Posterior vena cava (tissue), 2 donors: ENCODE data around the gene RCAN3. TPM values are rescaled to one million over a fixed set of nuclear protein-coding genes. Genes with fewer than 3 reads are reported as not detected.

Source experiments
- DNase-seq: peaks from one replicate; pipeline ENCODE4 v3.0.0-alpha.2; 2020; ENCODE audit warnings: low spot score
- intact Hi-C, 2 donors: fragments of 100-400 bp; cut with DNase I; formaldehyde crosslinking; loops; one replicate each; pipeline versions ENCODE4 v1.14.1 to v1.14.2; 2022 to 2023
- total RNA-seq, 2 donors: library from RNA; stranded (reverse); fragmentation: NEBNext Ultra II Directional; extraction: Animal tissue kit (Norgen Biotek cat#: 25700); gene quantifications; one replicate each; pipeline ENCODE4 v1.2.1, GENCODE V29; 2021
- donor health status: DM: yes; HTN: yes; CAD: no.
- donor health status: DM: yes; HTN: yes; CAD: no.

Gene RCAN3
- total RNA-seq, 2 donors from 2014 or later = 6.0 to 9.9 TPM

DNA sequence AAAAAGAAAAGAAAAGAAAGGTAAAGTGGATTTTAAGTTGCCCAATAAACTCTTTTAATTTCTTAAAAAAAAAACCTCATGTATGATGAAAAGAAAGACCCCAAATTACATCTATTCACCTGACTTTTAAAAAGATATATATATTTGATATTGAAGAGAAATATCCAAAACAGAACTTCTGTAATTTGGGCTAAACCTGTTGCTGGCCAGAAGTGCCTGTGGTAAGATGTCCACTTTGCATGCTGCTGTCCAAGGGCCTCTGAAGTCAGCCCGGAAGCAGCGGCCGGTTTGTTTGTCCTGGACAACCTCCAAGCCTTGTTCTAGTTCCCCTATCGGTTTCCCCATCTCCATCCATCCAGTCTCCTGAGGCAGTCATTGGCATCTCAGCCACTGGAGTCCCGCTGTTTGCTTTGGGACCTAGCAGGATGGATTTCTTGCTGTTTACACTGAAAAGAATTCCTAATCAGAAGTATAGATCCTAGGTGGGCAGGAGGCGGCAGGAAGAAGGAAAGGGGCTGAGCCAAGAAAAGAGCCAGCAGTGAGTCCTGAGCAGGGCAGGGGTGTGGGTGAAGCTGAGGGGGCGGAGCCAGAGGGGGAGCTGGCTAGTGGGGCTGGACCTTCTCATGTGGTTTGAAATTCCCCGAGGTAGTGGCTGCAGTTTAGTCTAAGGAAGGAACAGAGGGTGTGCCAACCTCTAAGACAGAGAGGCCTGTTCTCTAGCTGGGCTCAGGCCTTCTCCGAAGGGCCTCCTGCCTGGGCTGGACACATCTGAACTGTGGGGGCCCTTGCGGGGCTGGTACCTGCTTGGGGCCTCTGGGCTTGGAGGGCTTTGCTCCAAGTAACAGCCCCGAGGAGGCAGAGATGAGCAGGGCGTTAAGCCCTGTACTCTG, 56.5 kb downstream of the RCAN3 start:
- intact Hi-C loops = no loop called here
- no peak for DNase-seq

DNA sequence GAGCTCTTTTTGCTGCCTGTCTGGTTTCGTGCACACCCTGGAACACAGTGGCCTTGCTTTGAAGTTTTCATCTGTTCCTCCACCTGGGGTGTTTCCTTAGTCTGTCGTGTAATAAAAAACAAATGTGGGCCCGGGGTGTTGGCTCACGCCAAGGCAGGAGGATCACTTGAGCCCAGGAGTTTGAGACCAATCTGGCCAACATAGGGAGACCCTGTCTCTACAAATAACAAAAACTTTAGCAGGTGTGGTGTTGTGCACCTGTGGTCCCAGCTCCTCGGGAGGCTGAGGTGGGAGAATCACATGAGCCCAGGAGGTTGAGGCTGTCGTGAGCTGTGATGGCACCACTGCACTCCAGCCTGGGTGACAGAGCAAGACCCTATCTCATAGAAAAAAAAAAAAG, 57.7 kb downstream of the RCAN3 start:
- no peak for DNase-seq
- intact Hi-C loops = no loop called here

DNA sequence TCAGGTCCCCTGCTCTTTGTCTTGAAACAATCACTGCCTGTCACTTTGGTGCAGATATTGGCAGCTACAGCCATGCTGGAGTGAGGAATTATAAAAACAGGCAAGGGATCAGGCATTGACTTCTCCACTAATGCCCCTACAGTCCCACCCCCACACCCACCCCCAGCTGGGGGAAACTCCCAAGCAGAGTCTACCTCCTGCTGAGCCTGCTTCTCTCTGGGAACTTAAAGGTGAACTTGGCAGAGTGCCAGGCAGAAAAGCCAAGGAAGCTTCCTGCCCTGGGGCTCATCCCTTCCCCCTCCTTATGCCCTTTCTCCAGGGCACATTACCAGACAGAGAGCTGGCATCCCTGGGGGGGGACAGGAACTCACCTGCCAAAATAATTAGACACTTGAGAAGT, 60.0 kb downstream of the RCAN3 start:
- intact Hi-C loops = no loop called here
- DNase-seq = no peak

DNA sequence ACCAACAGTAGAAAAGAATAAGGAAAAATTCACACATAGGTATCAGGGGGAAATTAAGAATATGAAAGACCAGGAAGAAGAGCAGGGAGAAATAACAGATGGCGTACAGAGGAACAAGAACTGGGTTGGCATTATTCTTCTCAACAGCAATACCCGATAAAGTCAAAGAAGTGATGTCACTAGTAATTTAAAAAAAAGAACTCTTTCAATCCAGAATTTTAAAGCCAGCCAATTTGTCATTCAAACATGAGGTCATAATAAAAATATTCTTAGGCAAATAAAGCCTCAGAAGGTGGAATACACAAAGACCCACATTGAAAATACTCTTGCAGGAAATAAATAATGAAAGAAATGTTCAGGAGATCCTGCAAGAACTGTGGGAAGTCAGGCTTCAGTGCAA, 62.1 kb downstream of the RCAN3 start:
- no peak for DNase-seq
- intact Hi-C loops = no loop called here

DNA sequence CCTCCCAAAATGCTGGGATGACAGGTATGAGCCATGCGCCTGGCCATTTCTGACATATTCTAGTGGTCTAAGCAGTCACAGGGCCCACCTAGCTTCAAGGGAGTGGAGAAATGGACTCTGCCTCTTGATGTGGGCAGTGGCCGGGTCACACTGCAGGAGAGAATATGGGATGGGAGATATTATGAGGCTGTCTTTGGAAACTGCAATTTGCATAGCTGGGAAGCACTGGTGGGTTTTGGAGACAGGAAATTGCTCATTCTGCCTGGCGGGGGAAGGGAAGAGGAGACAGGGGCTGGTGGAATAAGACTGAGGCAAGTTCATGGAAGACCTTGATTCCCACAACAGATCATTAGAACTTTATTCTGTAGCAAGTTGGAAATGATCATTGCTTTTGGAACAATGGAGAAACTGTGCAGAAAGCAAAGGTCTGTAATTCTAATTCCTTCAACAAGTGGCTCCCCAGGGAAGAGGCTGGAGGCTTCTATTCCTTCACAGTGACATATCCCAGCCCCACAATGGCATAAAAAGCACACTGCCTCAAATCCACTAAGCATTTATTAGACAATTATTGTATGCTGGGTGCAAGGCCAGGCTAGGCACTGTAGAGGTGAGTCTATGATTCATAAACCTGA, 63.7 kb downstream of the RCAN3 start:
- intact Hi-C loops = no loop called here
- DNase-seq = peak; percentile 47

DNA sequence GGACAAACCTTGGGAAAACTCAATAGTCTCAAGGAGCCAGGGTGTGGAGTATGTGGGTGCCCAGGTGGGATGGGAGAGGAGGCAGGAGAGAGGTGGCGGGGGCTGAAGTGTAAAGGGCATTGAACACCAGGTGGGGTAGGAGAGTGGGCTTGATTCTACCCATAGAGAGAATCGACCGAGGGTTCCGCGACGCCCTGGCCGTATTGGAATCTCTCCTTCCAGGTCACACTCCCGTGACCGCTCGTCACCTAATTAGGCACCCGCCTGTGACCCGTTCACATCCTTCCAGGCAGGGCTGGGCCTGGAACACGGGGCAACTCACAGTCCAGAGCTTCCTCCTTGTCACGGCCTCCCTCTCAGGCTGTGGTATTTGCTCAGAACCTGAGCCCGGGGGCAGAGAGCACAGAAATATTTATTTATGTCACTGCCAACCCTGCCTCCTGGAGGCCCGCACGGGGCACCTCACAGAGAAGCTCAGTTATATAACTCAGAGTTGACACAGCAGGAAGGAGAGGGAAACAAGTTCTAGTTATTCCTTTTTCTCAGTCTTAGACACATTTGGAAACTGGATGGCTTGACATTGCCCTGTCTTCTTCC, 65.3 kb downstream of the RCAN3 start:
- peak; percentile 72 for DNase-seq
- intact Hi-C loops = no loop called here

DNA sequence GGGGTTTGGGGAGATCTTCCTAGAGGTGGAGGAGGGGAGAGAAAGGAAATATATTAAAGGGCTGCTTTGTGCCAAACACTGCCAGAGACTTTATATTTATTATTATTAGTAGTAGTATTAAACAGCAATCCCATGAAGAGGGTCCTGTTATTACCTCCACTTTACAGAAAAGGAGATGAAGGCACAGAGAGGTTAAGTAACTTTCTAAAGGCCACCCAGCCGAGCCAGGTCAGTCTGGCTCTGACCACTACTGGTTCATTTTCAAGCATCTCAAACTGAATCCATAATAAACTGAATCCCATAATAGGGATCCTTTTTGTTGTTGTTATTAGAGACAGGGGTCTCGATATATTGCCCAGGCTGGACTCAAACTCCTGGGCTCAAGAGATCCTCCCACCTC, 65.8 kb downstream of the RCAN3 start:
- DNase-seq = peak; percentile 9
- intact Hi-C loops = no loop called here

DNA sequence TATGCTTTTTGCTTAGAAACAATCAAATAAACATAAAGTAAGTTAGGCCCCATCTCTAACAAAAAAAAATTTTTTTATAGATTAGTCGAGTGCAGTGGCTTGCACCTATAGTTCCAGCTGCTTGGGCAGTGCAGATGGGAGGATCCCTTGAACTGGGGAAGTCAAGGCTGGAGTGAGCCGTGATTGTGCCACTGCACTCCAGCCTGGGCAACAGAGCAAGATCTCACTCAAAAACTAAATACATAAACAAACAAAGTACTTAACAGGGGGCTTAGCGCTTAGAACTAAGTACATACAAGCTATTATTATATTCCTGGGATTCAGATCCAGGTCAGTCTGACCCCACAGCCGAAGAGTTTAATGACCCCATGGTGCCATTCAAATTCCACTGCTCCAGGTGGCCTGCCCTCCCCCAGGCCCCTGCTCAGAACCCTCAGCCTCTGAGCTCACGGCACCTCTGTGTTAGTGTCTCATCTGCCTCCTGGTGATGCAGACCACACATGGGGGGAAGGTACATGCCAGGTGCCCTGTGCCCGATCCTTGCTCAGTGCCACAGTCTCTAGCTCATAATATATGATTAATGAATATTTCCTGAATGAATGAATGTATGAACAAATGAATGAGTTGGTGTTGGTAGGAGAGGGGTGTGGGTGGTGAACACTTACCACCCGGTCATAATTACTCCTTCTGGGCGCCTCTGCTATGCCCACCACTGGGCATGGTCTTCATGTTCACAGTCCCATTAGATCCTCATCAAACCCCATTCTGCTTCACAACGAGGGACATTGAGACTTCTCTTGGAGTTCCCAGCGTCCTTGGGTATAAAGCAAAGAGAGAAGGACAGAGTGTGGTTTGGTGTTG, 67.9 kb downstream of the RCAN3 start:
- intact Hi-C loops = no loop called here
- no peak for DNase-seq

DNA sequence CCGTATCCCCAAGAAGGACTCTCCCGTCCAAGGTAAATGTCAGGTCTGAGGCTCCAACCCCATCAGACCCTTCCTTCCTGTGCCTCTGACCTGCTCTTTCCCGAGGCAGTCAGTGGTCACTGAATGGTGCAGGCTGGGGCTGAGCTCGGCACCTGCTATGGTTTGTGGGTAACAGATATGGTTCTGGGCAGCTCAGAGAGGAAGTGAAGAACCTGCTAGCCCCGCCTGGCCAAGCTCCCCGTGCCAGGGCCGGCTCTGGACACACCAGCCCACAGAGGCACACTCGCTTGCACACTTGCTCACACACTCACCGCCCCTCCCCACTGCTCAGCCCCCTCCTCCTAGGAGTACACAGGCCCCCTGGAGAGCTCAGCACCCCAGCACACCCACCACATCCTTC, 69.7 kb downstream of the RCAN3 start:
- intact Hi-C loops = no loop called here
- no peak for DNase-seq

DNA sequence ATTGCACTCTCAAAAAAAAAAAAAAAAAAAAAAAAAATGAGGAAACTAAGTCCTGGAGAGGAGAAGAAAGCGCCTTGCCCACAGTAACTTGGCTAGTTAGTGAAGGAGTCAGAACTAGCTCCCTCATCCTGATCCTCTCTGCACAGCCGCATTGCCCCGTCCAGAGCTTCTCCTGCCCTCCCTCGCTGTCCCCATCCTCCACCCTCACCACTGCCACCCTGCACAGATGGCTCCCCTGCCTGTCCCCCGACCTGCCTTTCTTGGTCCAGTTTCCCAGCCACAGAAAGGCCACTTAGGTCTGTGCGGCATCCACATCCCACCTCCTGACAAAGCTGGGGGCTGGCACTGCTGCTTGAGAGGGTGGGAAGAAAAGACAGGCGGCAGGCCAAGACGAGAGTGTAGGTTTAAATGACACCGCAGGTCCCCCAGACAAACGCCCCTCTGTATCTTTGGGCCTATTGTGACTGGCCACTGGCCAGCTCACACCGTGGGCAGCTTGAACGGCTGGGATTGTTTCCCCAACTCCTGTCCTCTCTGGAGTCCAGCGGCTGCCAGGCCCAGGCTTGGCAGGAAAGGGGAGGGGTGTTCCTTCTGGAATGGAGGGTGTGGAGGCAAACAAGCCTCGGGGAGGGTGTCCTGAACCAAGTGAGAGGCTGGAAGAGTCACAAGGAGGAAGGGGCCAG, 73.4 kb downstream of the RCAN3 start:
- no peak for DNase-seq
- intact Hi-C loops = no loop called here

DNA sequence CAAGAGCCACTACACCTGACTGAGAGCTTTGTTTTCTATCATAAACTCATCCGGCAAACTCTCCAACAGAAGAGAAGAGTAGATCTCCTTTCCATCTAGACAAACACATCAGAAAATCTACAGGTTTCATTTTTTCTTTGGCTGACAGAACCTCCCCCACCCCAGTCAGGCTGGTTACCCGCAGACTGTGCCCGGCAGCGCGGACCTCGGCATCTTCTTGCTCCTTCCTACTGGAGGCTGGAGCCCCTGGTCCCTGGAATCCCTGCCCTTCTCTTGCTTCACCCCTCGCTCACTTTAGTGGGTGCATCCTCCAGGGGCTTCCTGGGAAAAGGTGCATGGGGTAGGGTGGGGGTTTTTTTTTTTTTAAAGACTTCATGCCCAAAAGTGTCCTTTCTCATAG, 76.2 kb downstream of the RCAN3 start:
- DNase-seq = no peak
- intact Hi-C loops = no loop called here

DNA sequence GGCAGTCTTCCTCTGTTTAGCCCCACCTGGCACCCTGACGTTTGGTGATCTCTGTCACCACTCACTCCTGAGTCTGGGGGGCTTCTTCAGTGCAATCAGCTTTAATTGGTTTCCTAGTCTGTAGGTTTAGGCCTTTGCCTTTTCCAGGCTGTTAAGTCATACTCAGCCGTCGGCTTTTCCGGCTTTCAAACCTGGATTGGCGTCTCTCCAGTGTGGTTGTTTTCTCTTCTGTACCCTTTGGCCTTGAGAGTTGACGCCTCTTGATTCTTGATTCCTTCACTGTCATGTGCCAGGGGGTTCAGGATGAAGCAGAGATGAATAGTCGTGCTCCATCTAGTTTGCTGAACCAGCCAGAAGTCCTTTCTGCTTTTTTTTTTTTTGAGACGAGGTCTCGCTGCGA, 78.1 kb downstream of the RCAN3 start:
- DNase-seq = no peak
- intact Hi-C loops = no loop called here

DNA sequence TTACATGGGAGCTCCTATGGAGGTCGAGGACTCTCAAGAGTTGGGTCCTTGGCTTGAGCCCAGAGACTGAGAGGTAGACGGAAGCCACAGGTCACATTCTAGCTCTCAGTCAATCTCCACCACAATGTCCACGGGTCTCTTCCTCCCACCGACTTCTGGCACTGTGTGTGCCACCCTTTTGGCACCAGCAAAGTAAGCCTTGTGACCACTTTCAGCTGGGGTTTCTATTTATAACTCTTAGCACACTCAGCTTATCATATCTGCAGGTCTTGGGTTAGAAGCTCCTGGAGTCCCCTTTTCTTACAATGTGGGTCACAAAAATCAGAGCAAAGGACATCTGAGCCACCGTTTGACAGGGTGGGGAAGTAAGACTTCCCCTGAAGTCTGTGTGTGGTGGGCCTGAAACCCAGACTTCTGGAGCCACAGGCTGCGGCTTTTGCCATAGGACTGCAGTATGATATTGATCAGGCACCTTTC, 81.6 kb downstream of the RCAN3 start:
- no peak for DNase-seq
- intact Hi-C loops = no loop called here

DNA sequence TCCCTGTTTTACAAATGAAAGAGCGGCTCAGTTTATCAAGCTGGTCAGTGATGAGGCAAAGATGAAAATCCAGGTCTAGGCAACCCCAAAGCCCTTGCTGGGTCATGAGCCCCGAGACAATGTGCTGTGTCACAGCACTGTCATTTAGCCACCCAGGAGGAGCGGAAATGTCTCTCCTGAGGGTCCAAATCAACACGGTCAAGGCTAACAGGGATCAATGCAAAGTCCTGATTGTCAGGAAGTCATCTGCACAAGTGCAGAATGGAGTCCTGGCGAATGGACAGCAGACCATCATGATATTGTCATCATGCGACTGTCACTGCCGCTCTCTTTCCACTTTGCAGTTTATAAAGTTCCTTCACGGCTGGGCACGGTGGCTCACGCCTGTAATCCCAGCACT, 83.5 kb downstream of the RCAN3 start:
- intact Hi-C loops = no loop called here
- no peak for DNase-seq

DNA sequence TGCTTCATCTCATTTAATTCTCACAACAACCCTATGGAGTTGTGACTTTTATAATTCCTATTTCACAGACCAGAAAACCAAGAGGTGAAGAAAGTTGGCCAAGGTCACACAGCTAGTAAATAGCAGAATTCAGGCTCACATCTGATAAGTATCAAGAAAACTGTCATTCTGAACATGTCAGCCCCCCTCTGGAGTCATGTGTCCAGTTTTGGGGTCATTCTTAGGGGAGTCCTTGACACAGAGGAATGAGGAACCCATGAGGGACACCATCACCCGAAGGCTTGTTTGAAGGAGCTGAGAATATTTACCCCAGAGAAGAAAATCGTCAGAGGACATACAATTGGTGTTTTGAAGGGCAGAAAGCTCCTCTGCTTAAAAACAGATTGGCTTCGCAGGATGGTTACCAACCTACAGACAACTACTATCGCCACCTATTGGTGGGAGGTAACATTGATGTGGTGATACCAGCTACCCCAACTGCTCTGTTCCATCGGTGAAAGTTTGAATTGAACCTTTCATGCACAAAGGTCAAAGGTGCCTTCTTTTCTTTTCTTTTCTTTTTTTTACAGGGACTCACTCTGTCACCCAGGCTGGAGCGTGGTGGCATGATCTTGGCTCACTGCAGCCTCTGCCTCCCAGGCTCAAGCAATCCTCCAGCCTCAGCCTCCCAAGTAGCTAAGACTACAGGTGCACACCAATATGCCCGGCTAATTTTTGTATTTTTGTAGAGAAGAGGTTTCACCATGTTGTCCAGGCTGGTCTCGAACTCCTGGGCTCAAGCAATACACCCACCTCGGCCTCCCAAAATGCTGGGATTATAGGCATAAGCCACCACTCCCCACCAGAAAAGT, 84.6 kb downstream of the RCAN3 start:
- peak; percentile 14 for DNase-seq
- intact Hi-C loops = no loop called here

DNA sequence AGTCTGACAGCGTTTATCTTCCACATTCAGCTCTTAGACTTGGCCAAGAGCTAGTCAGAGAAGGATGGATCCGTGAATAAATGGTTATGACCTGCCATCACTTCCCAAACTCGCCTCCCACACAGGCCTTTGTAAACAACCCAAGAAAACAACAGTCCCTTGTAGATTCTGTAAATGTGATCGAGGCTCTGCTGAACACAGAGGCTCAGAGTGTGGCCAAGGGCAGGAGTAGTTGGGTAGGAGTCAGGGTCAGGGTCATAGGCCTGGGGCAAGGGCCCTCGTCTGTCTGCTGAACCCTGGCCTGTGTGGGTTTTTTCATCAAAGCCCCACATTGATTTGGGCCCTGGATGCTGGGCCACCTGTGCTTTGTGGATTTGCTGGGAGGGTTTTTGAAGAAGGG, 85.9 kb downstream of the RCAN3 start:
- no peak for DNase-seq
- intact Hi-C loops = no loop called here

DNA sequence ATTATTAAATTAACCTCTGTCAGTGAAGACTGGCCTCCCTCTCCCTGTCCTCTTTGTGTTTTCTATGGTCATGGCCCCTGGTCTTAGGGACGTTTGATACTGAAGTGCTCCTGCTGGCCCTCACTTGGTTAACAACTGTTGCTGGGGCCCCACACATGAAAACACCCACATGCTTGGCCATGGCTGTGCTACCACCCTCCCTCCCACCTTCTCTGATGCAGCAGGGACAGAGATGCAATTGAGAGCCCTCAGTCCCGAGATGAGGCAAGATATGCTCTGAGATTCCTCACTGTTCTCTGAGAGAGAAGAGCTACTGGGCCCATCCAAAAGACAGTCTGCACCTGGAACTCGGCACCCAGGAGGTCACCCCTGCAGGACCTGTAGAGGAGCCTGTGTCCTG, 86.6 kb downstream of the RCAN3 start:
- no peak for DNase-seq
- intact Hi-C loops = no loop called here
